CD4-positive, alpha-beta memory T cell (primary cell): ENCODE data around the gene BUD13. TPM values are rescaled to one million over a fixed set of nuclear protein-coding genes. Genes with fewer than 3 reads are reported as not detected.
A peak's percentile ranks its signal among the peaks of the same experiment; 100 is the strongest.
"Not testable (repeated sequence)": the region's sequence is repeated elsewhere in the genome, so short reads cannot be mapped to it uniquely, and the experiment has no call there.

Source experiments
- CTCF ChIA-PET: fragments of 350-600 bp; sonication (Branson Sonifier 250); formaldehyde crosslinking; loops from one replicate; lab custom pipeline; 2021; ENCODE audit warnings: inconsistent platforms; ENCODE audit not compliant: partially characterized antibody; lab: Charles Lee
- POLR2A ChIA-PET: fragments of 350-600 bp; sonication (Branson Sonifier 250); formaldehyde crosslinking; loops from one replicate; lab custom pipeline; 2021; ENCODE audit not compliant: partially characterized antibody; lab: Charles Lee
- DNase-seq, 5 donors: peaks; one replicate each; pipeline versions ENCODE4 v3.0.0 to v3.0.0-alpha.2; 2020 to 2022; ENCODE audit warnings: mixed read lengths in 1 of 5
- H3K27ac ChIP-seq: one replicate; pipeline ENCODE4 v1.7.0; 2013; ENCODE audit warnings: low read depth, low read length
- H3K27me3 ChIP-seq: 2 replicates; pipeline ENCODE4 v1.7.0; 2013; ENCODE audit warnings: mild to moderate bottlenecking, low read length, moderate library complexity; ENCODE audit not compliant: insufficient read depth
- H3K36me3 ChIP-seq: 2 replicates; pipeline ENCODE4 v1.7.0; 2013; ENCODE audit warnings: mild to moderate bottlenecking, low read length, moderate library complexity; ENCODE audit not compliant: insufficient read depth
- H3K4me1 ChIP-seq: 2 replicates; pipeline ENCODE4 v1.7.0; 2013; ENCODE audit warnings: mild to moderate bottlenecking, low read length, moderate library complexity; ENCODE audit not compliant: insufficient read depth
- H3K4me3 ChIP-seq, 2 donors: one replicate each; pipeline ENCODE4 v1.7.0; 2013; ENCODE audit warnings: low read length in 2 of 2, mild to moderate bottlenecking in 1 of 2
- H3K9me3 ChIP-seq, 2 donors: one replicate each; pipeline ENCODE4 v1.7.0; 2013; ENCODE audit warnings: low read length in 2 of 2, control low read depth in 1 of 2; ENCODE audit not compliant: control insufficient read depth in 1 of 2
- H3K27ac Mint-ChIP-seq, 7 donors: one replicate each; pipeline ENCODE4 v1.8.0; 2020 to 2021; ENCODE audit warnings: mixed read lengths in 7 of 7, mild to moderate bottlenecking in 6 of 7, inconsistent platforms in 3 of 7, moderate library complexity in 3 of 7
- H3K27me3 Mint-ChIP-seq, 2 donors: one replicate each; pipeline ENCODE4 v1.8.0; 2020 to 2021; ENCODE audit warnings: mixed read lengths in 2 of 2
- H3K36me3 Mint-ChIP-seq, 2 donors: one replicate each; pipeline ENCODE4 v1.8.0; 2020 to 2021; ENCODE audit warnings: mixed read lengths in 2 of 2, inconsistent platforms in 1 of 2, mild to moderate bottlenecking in 1 of 2
- H3K4me1 Mint-ChIP-seq, 4 donors: one replicate each; pipeline ENCODE4 v1.8.0; 2020 to 2021; ENCODE audit warnings: mixed read lengths in 4 of 4, mild to moderate bottlenecking in 1 of 4
- H3K4me3 Mint-ChIP-seq, 8 donors: one replicate each; pipeline ENCODE4 v1.8.0; 2020 to 2021; ENCODE audit warnings: mixed read lengths in 8 of 8, mild to moderate bottlenecking in 7 of 8, moderate library complexity in 6 of 8, inconsistent platforms in 3 of 8
- H3K9me3 Mint-ChIP-seq, 8 donors: one replicate each; pipeline ENCODE4 v1.8.0; 2020 to 2021; ENCODE audit warnings: mixed read lengths in 8 of 8, mild to moderate bottlenecking in 5 of 8, inconsistent platforms in 3 of 8, moderate library complexity in 1 of 8
- intact Hi-C: fragments of 100-400 bp; cut with micrococcal nuclease; formaldehyde crosslinking; loops from one replicate; pipeline ENCODE4 v1.15.1; 2023
- polyA plus RNA-seq, 2 donors: library from polyadenylated mRNA; unstranded; fragments of 300-500 nt; fragmentation: Illumina TruSeq; gene quantifications; one replicate each; pipeline ENCODE4 v1.2.3, GENCODE V29; 2021
- total RNA-seq, 2 experiments: library from RNA; stranded (reverse); gene quantifications; one replicate each; pipeline ENCODE4 v1.2.3, GENCODE V29; 2021

The BUD13 gene
- total and polyA plus RNA-seq, 4 experiments from 2014 or later, result 2.3 to 23.1 (median 20.3) TPM

DNA sequence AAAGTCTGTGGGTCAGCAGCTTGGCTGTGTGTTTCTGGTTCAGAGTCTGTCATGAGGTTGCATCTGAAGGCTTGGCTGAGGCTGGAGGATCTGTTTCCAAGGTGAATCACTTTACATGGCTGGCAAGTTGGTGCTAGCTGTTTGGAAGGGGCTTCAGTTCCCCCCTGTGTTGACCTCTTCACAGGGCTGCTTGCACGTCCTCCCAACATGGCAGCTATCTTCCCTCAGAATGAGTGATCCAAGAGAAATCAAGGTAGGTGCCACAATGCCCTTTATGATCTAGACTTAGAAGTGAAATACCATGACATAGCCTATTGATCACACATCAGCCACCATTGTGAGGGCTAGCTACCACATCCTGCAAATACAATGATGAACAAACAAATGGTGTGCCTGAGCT is 40.4 kb upstream of the BUD13 start:
- Histone ChIP-seq H3K27me3 (no peaks in the 10 kb centered on the region), H3K27ac (no peak overlapping the region), H3K36me3 (no peaks in the 10 kb centered on the region), H3K4me3 (no peak overlapping the region), H3K4me1 (no peaks in the 10 kb centered on the region), H3K9me3 (no peaks in the 10 kb centered on the region)
- no peak for DNase-seq
- Mint-ChIP-seq H3K9me3 (no peaks in the 10 kb centered on the region), H3K4me1 (no peaks in the 10 kb centered on the region), H3K36me3 (no peaks in the 10 kb centered on the region), H3K4me3 (no peak overlapping the region), H3K27ac (no peak overlapping the region), H3K27me3 (peaks cover 0 to 2% of the 10 kb centered on the region in 2 donors)
- intact Hi-C loops, result no loop called here
- ChIA-PET POLR2A (no interaction called here), CTCF (interaction anchor here (0.6 to 1.8 kb wide), 3 partner anchors 22 to 293 kb away, joined by 3 to 10 read pairs (median 7); partner anchors contain the start of gene APOA5)

DNA sequence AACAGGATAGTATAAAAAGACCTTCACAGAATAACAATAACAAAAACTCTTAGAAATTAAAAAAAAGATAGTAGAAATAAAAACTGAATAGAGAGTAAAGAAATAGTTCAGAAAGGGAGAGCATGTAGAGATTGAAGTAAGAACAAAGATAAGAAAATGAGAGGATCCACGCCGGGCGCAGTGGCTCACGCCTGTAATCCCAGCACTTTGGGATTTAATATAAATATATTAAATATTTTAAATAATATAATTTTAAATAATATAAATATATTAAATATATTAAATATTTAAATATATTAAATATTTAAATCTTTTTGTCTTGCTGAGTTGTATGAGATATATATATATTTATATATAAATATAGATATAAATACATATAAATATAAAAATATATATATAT is 39.3 kb upstream of the BUD13 start:
- Histone ChIP-seq H3K4me1 (no peaks in the 10 kb centered on the region), H3K9me3 (no peaks in the 10 kb centered on the region), H3K4me3 (no peak overlapping the region), H3K27ac (no peak overlapping the region), H3K27me3 (no peaks in the 10 kb centered on the region), H3K36me3 (no peaks in the 10 kb centered on the region)
- intact Hi-C loops, result no loop called here
- Mint-ChIP-seq H3K4me3 (no peak overlapping the region), H3K27ac (no peak overlapping the region), H3K9me3 (no peaks in the 10 kb centered on the region), H3K36me3 (no peaks in the 10 kb centered on the region), H3K4me1 (no peaks in the 10 kb centered on the region), H3K27me3 (peaks cover 2% of the 10 kb centered on the region in 2 donors)
- no peak for DNase-seq
- POLR2A ChIA-PET, result no interaction called here
- CTCF ChIA-PET, result interaction anchor here (1.8 kb wide), 1 partner anchor 21 kb away, joined by 7 read pairs; the partner anchor contains the start of gene APOA5

DNA sequence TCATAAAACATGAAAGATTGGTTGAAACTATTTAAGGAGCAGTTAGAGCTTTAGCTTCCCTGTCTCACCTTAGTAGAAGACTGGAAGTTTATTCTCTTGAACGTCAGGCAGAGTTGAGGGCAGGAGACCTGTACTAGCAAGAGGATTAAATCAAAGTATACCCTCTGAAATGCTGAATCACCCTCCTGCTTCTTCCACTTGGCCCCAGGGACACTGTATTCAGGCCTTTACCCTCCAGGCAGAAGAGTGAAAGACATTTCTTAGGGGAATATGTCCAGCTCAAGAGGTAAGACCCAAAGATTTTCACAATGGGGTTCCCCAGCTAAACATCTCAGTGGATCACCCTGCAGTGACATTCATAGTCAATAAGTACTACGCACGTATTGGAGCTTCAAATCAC is 38.4 kb upstream of the BUD13 start:
- Mint-ChIP-seq H3K27me3 (peaks cover 2% of the 10 kb centered on the region in 2 donors), H3K4me3 (no peak overlapping the region), H3K36me3 (no peaks in the 10 kb centered on the region), H3K27ac (no peak overlapping the region), H3K4me1 (no peaks in the 10 kb centered on the region), H3K9me3 (no peaks in the 10 kb centered on the region)
- no peaks in the 10 kb centered on the region for H3K27me3 ChIP-seq
- H3K4me3 ChIP-seq, result no peak overlapping the region
- ChIA-PET CTCF (interaction anchor here (0.8 to 1.6 kb wide), 2 partner anchors 17 to 20 kb away, joined by 3 to 7 read pairs; partner anchors contain the start of gene APOA5), POLR2A (no interaction called here)
- H3K27ac ChIP-seq, result no peak overlapping the region
- intact Hi-C loops, result no loop called here
- H3K4me1 ChIP-seq, result no peaks in the 10 kb centered on the region
- DNase-seq, result no peak
- H3K9me3 ChIP-seq, result no peaks in the 10 kb centered on the region
- no peaks in the 10 kb centered on the region for H3K36me3 ChIP-seq

DNA sequence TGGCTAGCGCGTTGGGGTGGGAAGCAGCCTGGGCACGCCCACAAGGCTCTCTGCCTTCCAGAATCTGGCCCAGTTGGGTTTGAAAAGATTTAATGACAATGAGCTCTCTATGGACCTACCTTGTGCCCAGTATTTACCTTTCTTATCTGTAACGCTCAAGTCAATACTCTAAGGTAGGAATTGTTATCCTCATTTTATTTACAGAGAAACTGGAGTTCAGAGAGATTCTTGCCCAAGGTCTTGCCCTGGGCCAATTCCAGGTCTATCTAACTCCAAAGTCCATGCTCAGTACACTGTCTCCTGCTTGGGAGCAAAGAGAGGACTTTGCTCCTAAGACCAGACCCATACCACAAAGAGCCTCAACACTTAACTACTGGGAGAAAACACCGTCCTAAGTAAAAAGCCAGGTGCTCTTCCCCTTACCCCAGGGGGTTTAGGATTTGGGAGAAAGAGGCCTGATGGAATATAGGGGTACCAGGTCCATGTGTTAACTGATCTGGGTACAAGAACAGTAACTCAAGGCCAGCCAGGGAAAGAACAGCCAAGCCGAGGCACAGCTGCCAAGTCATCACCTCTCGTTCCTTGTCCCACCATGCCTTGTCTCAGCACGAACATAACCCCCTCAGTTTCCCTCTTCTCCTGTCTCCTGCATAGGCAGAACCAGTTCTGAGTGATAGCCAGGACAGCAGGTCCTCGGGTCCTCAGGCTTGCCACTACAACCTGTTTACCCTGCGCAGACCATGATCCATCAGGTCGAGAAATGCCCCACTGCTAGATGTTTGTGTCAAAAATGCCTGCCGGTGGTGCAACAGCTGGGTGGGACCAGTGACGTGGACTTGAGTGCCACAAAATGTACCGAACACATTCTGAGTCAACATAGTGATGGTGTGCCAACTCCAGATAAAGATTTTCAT is 35.7 kb upstream of the BUD13 start:
- no peak overlapping the region for H3K4me3 Mint-ChIP-seq

GRCh38 chr11:116807601-116808261 is 34.9 kb upstream of the BUD13 start:
- Histone ChIP-seq H3K27me3 (no peaks in the 10 kb centered on the region), H3K9me3 (no peaks in the 10 kb centered on the region), H3K4me3 (no peak overlapping the region), H3K4me1 (no peaks in the 10 kb centered on the region), H3K36me3 (no peaks in the 10 kb centered on the region), H3K27ac (no peak overlapping the region)
- Mint-ChIP-seq H3K36me3 (no peaks in the 10 kb centered on the region), H3K9me3 (no peaks in the 10 kb centered on the region), H3K27ac (peak overlapping the region in 1 of 7 donors; percentile 59), H3K27me3 (peaks cover 2% of the 10 kb centered on the region in 2 donors), H3K4me3 (no peak overlapping the region), H3K4me1 (no peaks in the 10 kb centered on the region)
- DNase-seq, result no peak
- ChIA-PET POLR2A (no interaction called here), CTCF (no interaction called here)
- intact Hi-C loops, result no loop called here

More for the DNA sequence above, 35.7 kb upstream of the BUD13 start:
- ChIA-PET POLR2A (no interaction called here), CTCF (no interaction called here)
- no peak overlapping the region for H3K4me3 ChIP-seq
- DNase-seq, result no peak
- intact Hi-C loops, result no loop called here
- H3K9me3 Mint-ChIP-seq, result no peaks in the 10 kb centered on the region
- no peaks in the 10 kb centered on the region for H3K27me3 ChIP-seq
- H3K4me1 ChIP-seq, result no peaks in the 10 kb centered on the region
- peaks cover 2% of the 10 kb centered on the region in 2 donors for H3K27me3 Mint-ChIP-seq
- H3K36me3 ChIP-seq, result no peaks in the 10 kb centered on the region
- no peaks in the 10 kb centered on the region for H3K9me3 ChIP-seq
- H3K27ac ChIP-seq, result no peak overlapping the region
- H3K27ac Mint-ChIP-seq, result no peak overlapping the region
- H3K36me3 Mint-ChIP-seq, result no peaks in the 10 kb centered on the region
- no peaks in the 10 kb centered on the region for H3K4me1 Mint-ChIP-seq

GRCh38 chr11:116804001-116804400 is 31.2 kb upstream of the BUD13 start:
- no peaks in the 10 kb centered on the region for H3K4me1 Mint-ChIP-seq
- no peaks in the 10 kb centered on the region for H3K9me3 Mint-ChIP-seq
- no peaks in the 10 kb centered on the region for H3K27me3 ChIP-seq
- H3K4me1 ChIP-seq, result no peaks in the 10 kb centered on the region
- intact Hi-C loops, result no loop called here
- H3K4me3 Mint-ChIP-seq, result no peak overlapping the region
- ChIA-PET CTCF (interaction anchor here (0.8 kb wide), 1 partner anchor 14 kb away, joined by 3 read pairs; no protein-coding TSS in a partner anchor), POLR2A (interaction anchor here (1.1 kb wide), 1 partner anchor 48 kb away, joined by 3 read pairs; no protein-coding TSS in a partner anchor)
- H3K9me3 ChIP-seq, result no peaks in the 10 kb centered on the region
- no peaks in the 10 kb centered on the region for H3K36me3 ChIP-seq
- no peaks in the 10 kb centered on the region for H3K36me3 Mint-ChIP-seq
- no peak overlapping the region for H3K27ac Mint-ChIP-seq
- no peak overlapping the region for H3K4me3 ChIP-seq
- peaks cover 5 to 6% of the 10 kb centered on the region in 2 donors for H3K27me3 Mint-ChIP-seq
- no peak overlapping the region for H3K27ac ChIP-seq
- DNase-seq, result no peak

GRCh38 chr11:116801662-116802061 is 28.9 kb upstream of the BUD13 start:
- H3K4me1 Mint-ChIP-seq, H3K36me3 Mint-ChIP-seq, intact Hi-C loops, H3K27me3 Mint-ChIP-seq, POLR2A ChIA-PET, DNase-seq, H3K36me3 ChIP-seq, H3K4me1 ChIP-seq, H3K9me3 Mint-ChIP-seq, H3K27ac ChIP-seq, H3K27me3 ChIP-seq, H3K4me3 ChIP-seq, H3K4me3 Mint-ChIP-seq, H3K9me3 ChIP-seq, H3K27ac Mint-ChIP-seq: not testable (repeated sequence)
- CTCF ChIA-PET, result interaction anchor here (1.3 kb wide), 1 partner anchor 34 kb away, joined by 4 read pairs; no protein-coding TSS in a partner anchor
